KMS-11 (cell line): ENCODE measurements around the gene PTCD1.

ENCODE experiments used
- H2AFZ ChIP-seq: fragments of 200-600 bp; sonication (generic); 2 replicates; pipeline ENCODE4 v1.6.1; 2016; ENCODE audit warnings: antibody characterized with exemption, mixed run types, low read depth
- H3K27ac ChIP-seq: fragments of 200-600 bp; sonication (generic); 2 replicates; pipeline ENCODE4 v1.6.1; 2016; ENCODE audit warnings: mild to moderate bottlenecking, mixed run types
- H3K27me3 ChIP-seq: fragments of 200-600 bp; sonication (generic); 2 replicates; pipeline ENCODE4 v1.6.1; 2017; ENCODE audit warnings: mild to moderate bottlenecking, low read depth, mixed run types, moderate library complexity; ENCODE audit not compliant: insufficient read depth
- H3K36me3 ChIP-seq: fragments of 200-600 bp; sonication (generic); 2 replicates; pipeline ENCODE4 v1.6.1; 2017; ENCODE audit warnings: mild to moderate bottlenecking, mixed run types; ENCODE audit not compliant: insufficient read depth
- H3K4me1 ChIP-seq: fragments of 200-600 bp; sonication (generic); 2 replicates; pipeline ENCODE4 v1.6.1; 2016; ENCODE audit warnings: mild to moderate bottlenecking, low read depth, mixed run types; ENCODE audit not compliant: poor library complexity, severe bottlenecking
- H3K4me2 ChIP-seq: fragments of 200-600 bp; sonication (generic); 2 replicates; pipeline ENCODE4 v1.7.0; 2016; ENCODE audit warnings: mild to moderate bottlenecking, mixed run types
- H3K4me3 ChIP-seq: fragments of 200-600 bp; sonication (generic); IDR thresholded peaks from 2 replicates; pipeline ENCODE4 v1.6.1; 2017; ENCODE audit warnings: low read depth, low read length, mixed read lengths; ENCODE audit not compliant: insufficient read depth
- H3K79me2 ChIP-seq: fragments of 200-600 bp; sonication (generic); 2 replicates; pipeline ENCODE4 v1.6.1; 2016; ENCODE audit warnings: low read depth, mixed run types; ENCODE audit not compliant: insufficient read depth
- H3K9ac ChIP-seq: fragments of 200-600 bp; sonication (generic); 2 replicates; pipeline ENCODE4 v1.6.1; 2016; ENCODE audit warnings: mild to moderate bottlenecking, mixed run types
- H4K20me1 ChIP-seq: fragments of 200-600 bp; sonication (generic); 2 replicates; pipeline ENCODE4 v1.6.1; 2016; ENCODE audit warnings: mild to moderate bottlenecking, mixed run types; ENCODE audit not compliant: insufficient read depth
- CTCF ChIP-seq: fragments of 200-600 bp; sonication (generic); conservative IDR thresholded peaks from 2 replicates; pipeline ENCODE4 v1.6.1; 2017; ENCODE audit warnings: low read depth, mild to moderate bottlenecking, antibody characterized with exemption, low read length, moderate library complexity, mixed read lengths

PTCD1 gene

DNA sequence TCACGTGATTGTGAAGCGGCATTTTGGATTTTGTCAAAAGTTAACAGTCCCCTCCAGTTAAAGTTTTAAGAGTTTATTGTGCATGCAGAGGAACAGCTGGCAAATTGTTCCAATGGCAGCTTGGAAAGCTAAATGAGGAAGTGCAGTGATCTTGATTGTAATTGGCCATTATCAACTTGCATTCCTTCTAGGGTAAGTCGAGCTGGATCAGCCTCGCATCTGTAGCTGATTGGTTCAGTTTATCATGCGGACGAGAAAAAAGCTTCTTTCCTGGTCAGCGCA, 34.7 kb upstream of the PTCD1 start:
- peak overlapping the region; percentile 83 for H2AFZ ChIP-seq
- no peak for TF ChIP-seq CTCF
- peaks cover 48% of the 10 kb centered on the region; the same call in 1 of the 2 replicates for H3K79me2 ChIP-seq
- H3K27me3 ChIP-seq = no peaks in the 10 kb centered on the region
- no peak overlapping the region for H3K4me3 ChIP-seq
- H3K9ac ChIP-seq = peak overlapping the region; percentile 63; the same call in 1 of the 2 replicates
- peaks cover 11% of the 10 kb centered on the region for H3K4me1 ChIP-seq
- H3K4me2 ChIP-seq = peak overlapping the region; percentile 44
- H4K20me1 ChIP-seq = no peaks in the 10 kb centered on the region
- H3K27ac ChIP-seq = peak overlapping the region; percentile 70; the same call in 1 of the 2 replicates
- H3K36me3 ChIP-seq = no peaks in the 10 kb centered on the region; the same call in 1 of the 2 replicates

GRCh38 chr7:99472561-99473314, 34.1 kb upstream of the PTCD1 start, which contains the start of gene ZNF789:
Gene ZNF789 (plus strand): TSS chr7:99472890. CDS start chr7:99476457, 3,567 bp downstream.
- peak within 1 kb of the TSS; percentile 63; the same call in 1 of the 2 replicates for H3K9ac ChIP-seq
- peaks cover 11% of the 10 kb centered on the region for H3K4me1 ChIP-seq
- H3K36me3 ChIP-seq = no peaks in the 10 kb centered on the region; the same call in 1 of the 2 replicates
- peaks cover 42% of the 10 kb centered on the region; the same call in 1 of the 2 replicates for H3K79me2 ChIP-seq
- no peak within 1 kb of the TSS for H3K4me3 ChIP-seq
- no peaks in the 10 kb centered on the region for H3K27me3 ChIP-seq
- H2AFZ ChIP-seq = peak within 1 kb of the TSS; percentile 83
- H3K4me2 ChIP-seq = peak within 1 kb of the TSS; percentile 58
- no peaks in the 10 kb centered on the region for H4K20me1 ChIP-seq
- peak within 1 kb of the TSS; percentile 70 for H3K27ac ChIP-seq
- 0 out of 2 replicates have a peak, but pooled peaks have one; percentile 14 for TF ChIP-seq CTCF

- no peaks in the 10 kb centered on the region for H4K20me1 ChIP-seq
- no peak overlapping the region for H3K9ac ChIP-seq
- no peak overlapping the region for H2AFZ ChIP-seq
- H3K79me2 ChIP-seq = peaks cover 33% of the 10 kb centered on the region
- H3K4me1 ChIP-seq = peaks cover 16% of the 10 kb centered on the region
- H3K27ac ChIP-seq = no peak overlapping the region
- H3K27me3 ChIP-seq = no peaks in the 10 kb centered on the region
- H3K36me3 ChIP-seq = no peaks in the 10 kb centered on the region; the same call in 1 of the 2 replicates
- TF ChIP-seq CTCF = no peak
- H3K4me2 ChIP-seq = no peak overlapping the region
- H3K4me3 ChIP-seq = no peak overlapping the region
These were observed 30.9 kb upstream of the PTCD1 start for GRCh38 chr7:99469381-99470065.

DNA sequence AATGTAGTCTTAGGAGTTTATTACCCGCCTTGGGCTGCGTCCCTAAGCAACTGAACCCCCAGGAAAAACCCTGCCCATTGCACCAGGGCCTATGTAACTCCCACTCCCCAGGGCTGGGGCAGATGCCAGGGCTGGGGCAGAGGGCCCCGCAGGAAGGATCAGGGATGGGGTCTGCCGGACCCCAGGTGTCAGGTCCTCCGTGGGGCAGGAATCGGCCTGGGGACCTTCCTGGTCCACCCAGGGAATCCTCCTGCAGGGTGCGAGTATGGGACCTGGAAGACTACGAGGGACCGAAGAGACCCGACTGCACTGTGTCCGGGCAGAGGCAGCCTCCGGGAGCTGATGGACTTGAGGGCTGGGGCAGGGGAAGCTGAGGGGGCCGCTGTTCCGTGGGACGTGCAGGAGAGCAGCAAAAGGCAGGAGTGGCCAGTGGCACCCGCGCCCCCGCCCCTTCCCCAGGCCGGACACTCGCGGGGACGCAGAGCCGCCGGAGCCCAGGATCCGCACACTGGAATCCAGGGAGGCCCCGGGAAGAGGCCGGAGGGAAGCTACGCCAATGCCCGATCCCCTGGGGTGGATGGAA, 29.8 kb upstream of the PTCD1 start:
- Histone ChIP-seq H3K4me1 (peaks cover 14% of the 10 kb centered on the region), H3K9ac (no peak overlapping the region), H3K79me2 (peaks cover 33% of the 10 kb centered on the region), H4K20me1 (no peaks in the 10 kb centered on the region), H3K36me3 (no peaks in the 10 kb centered on the region; the same call in 1 of the 2 replicates), H3K27ac (no peak overlapping the region), H3K4me2 (no peak overlapping the region), H3K27me3 (no peaks in the 10 kb centered on the region), H2AFZ (no peak overlapping the region), H3K4me3 (no peak overlapping the region)
- no peak for TF ChIP-seq CTCF
